ENCODE results near the gene KRTAP22-1.

Gene KRTAP22-1

GRCh38 chr21:30625449-30626165, 24.7 kb downstream of the KRTAP22-1 start:
- DNase-seq (ENCODE audit: low read depth), result no peak

- DNase-seq (ENCODE audit: low read depth), result no peak
These were observed 27.2 kb downstream of the KRTAP22-1 start for GRCh38 chr21:30628109-30628508.

GRCh38 chr21:30629200-30629599, 28.3 kb downstream of the KRTAP22-1 start:
- DNase-seq (ENCODE audit: low read depth), result no peak

- no peak for DNase-seq (ENCODE audit: low read depth)
These were observed 34.0 kb downstream of the KRTAP22-1 start, which contains the start of gene KRTAP20-2 for GRCh38 chr21:30634906-30635305. Gene KRTAP20-2, plus strand, starts transcription at chr21:30635206. Its CDS starts 58 bp downstream, at chr21:30635264.

GRCh38 chr21:30638686-30639085, 37.8 kb downstream of the KRTAP22-1 start:
- no peak for DNase-seq (ENCODE audit: low read depth)

- DNase-seq (ENCODE audit: low read depth), result no peak
These were observed 41.7 kb downstream of the KRTAP22-1 start, which contains the start of gene KRTAP20-3 for GRCh38 chr21:30642564-30642963. Gene KRTAP20-3, plus strand, starts transcription at chr21:30642864.

GRCh38 chr21:30646904-30647414, 46.1 kb downstream of the KRTAP22-1 start:
- DNase-seq (ENCODE audit: low read depth), result no peak

All from activated T-helper 1 cell treated with Interleukin-2 at 50 U/mL for 16 hours (primary cell).